ENCODE data around the gene CNOT10.
"Not testable (repeated sequence)": the region's sequence is repeated elsewhere in the genome, so short reads cannot be mapped to it uniquely, and the experiment has no call there.

CNOT10 gene

GRCh38 chr3:32684800-32685542 lies at the start of gene CNOT10:
TSS of gene CNOT10 (plus strand) at chr3:32685188. CDS start at chr3:32685461, 273 bp downstream.
- peak; percentile 97 for DNase-seq

- DNase-seq, result no peak
Observed at GRCh38 chr3:32640939-32641338, 44.0 kb upstream of the CNOT10 start.

GRCh38 chr3:32641356-32641755 lies 43.6 kb upstream of the CNOT10 start:
- no peak for DNase-seq

- no peak for DNase-seq
Observed at GRCh38 chr3:32643354-32643753, 41.6 kb upstream of the CNOT10 start.

- no peak for DNase-seq
Observed at GRCh38 chr3:32643816-32644215, 41.2 kb upstream of the CNOT10 start.

- DNase-seq, result no peak
Observed at GRCh38 chr3:32644380-32644779, 40.6 kb upstream of the CNOT10 start.

- DNase-seq, result no peak
Observed at GRCh38 chr3:32646761-32647160, 38.2 kb upstream of the CNOT10 start.

- not testable (repeated sequence) for DNase-seq
Observed at GRCh38 chr3:32652337-32653100, 32.5 kb upstream of the CNOT10 start.

- DNase-seq, result no peak
Observed at GRCh38 chr3:32655167-32655566, 29.8 kb upstream of the CNOT10 start.

GRCh38 chr3:32660634-32661033 lies 24.4 kb upstream of the CNOT10 start:
- DNase-seq, result no peak

GRCh38 chr3:32662647-32663046 lies 22.3 kb upstream of the CNOT10 start:
- no peak for DNase-seq

- DNase-seq, result peak; percentile 45
Observed at GRCh38 chr3:32664630-32665075, 20.3 kb upstream of the CNOT10 start.

GRCh38 chr3:32667072-32667582 lies 17.9 kb upstream of the CNOT10 start:
- DNase-seq, result no peak

GRCh38 chr3:32669226-32669625 lies 15.8 kb upstream of the CNOT10 start:
- DNase-seq, result not testable (repeated sequence)

GRCh38 chr3:32673730-32674129 lies 11.3 kb upstream of the CNOT10 start:
- not testable (repeated sequence) for DNase-seq

GRCh38 chr3:32675164-32675563 lies 9.8 kb upstream of the CNOT10 start:
- no peak for DNase-seq

- no peak for DNase-seq
Observed at GRCh38 chr3:32675650-32676049, 9.3 kb upstream of the CNOT10 start.

GRCh38 chr3:32681811-32682210 lies 3.2 kb upstream of the CNOT10 start:
- no peak for DNase-seq

- no peak for DNase-seq
Observed at GRCh38 chr3:32684029-32684799, 774 bp upstream of the CNOT10 start.

GRCh38 chr3:32685543-32686185 lies 676 bp downstream of the CNOT10 start:
- DNase-seq, result no peak

GRCh38 chr3:32686713-32687112 lies 1.7 kb downstream of the CNOT10 start:
- no peak for DNase-seq

- no peak for DNase-seq
Observed at GRCh38 chr3:32691847-32692246, 6.9 kb downstream of the CNOT10 start.

GRCh38 chr3:32696523-32696922 lies 11.5 kb downstream of the CNOT10 start:
- no peak for DNase-seq
